IMR-90 (cell line): ENCODE data around the gene SPTB. TPM values are rescaled to one million over a fixed set of nuclear protein-coding genes. Genes with fewer than 3 reads are reported as not detected.

Experiments used
- ATAC-seq: fragments of 200-7000 bp; cut with Tn5 transposase; 2 replicates; pipeline ENCODE4 v1.9.1; 2020; ENCODE audit warnings: low read depth, mild to moderate bottlenecking, moderate library complexity
- BruUV-seq: library from RNA; stranded (reverse); fragments of 400-500 nt; replicated peaks from 2 replicates; lab custom pipeline; 2021; lab: Mats Ljungman, UMichigan
- CTCF ChIA-PET: fragments of 300-600 bp; formaldehyde crosslinking; extraction: SDS; loops from one replicate; lab custom pipeline; 2021; ENCODE audit warnings: antibody characterized with exemption; lab: Yijun Ruan, JAX
- POLR2A ChIA-PET: fragments of 300-600 bp; sonication (Branson Sonifier 250); formaldehyde crosslinking; loops from one replicate; lab custom pipeline; 2022; ENCODE audit warnings: antibody characterized with exemption; ENCODE audit not compliant: unreplicated experiment; lab: Charles Lee
- DNase-seq: peaks from one replicate; pipeline ENCODE4 v3.0.0; 2013
- H2AFZ ChIP-seq: replicated peaks from 2 replicates; pipeline ENCODE3; 2013; ENCODE audit warnings: low read length, mild to moderate bottlenecking; ENCODE audit not compliant: poor library complexity
- H2AK5ac ChIP-seq: 2 replicates; pipeline ENCODE4 v1.6.1; 2013; ENCODE audit warnings: low read depth, low read length, inconsistent platforms
- H2AK9ac ChIP-seq: replicated peaks from 2 replicates; pipeline ENCODE3; 2013; ENCODE audit warnings: mild to moderate bottlenecking, low read depth, low read length, moderate library complexity; ENCODE audit not compliant: poor library complexity
- H2BK120ac ChIP-seq: 2 replicates; pipeline ENCODE4 v1.6.1; 2013; ENCODE audit warnings: low read depth, low read length, inconsistent platforms
- H2BK15ac ChIP-seq: 3 replicates; pipeline ENCODE4 v1.6.1; 2013; ENCODE audit warnings: low read depth, low read length, inconsistent platforms
- H2BK20ac ChIP-seq: 2 replicates; pipeline ENCODE4 v1.6.1; 2013; ENCODE audit warnings: low read depth, mild to moderate bottlenecking, inconsistent platforms, low read length, moderate library complexity
- H2BK5ac ChIP-seq: 2 replicates; pipeline ENCODE4 v1.6.1; 2013; ENCODE audit warnings: mild to moderate bottlenecking, low read depth, low read length, inconsistent platforms; ENCODE audit not compliant: poor library complexity, severe bottlenecking
- H3K14ac ChIP-seq: replicated peaks from 2 replicates; pipeline ENCODE4 v1.6.1; 2013; ENCODE audit warnings: low read depth, low read length, inconsistent platforms
- H3K18ac ChIP-seq: 2 replicates; pipeline ENCODE4 v1.6.1; 2013; ENCODE audit warnings: low read depth, low read length, control low read depth
- H3K23ac ChIP-seq: 2 replicates; pipeline ENCODE4 v1.6.1; 2013; ENCODE audit warnings: low read depth, low read length, inconsistent platforms
- H3K27ac ChIP-seq: 2 replicates; pipeline ENCODE4 v1.5.1; 2013; ENCODE audit warnings: mild to moderate bottlenecking, control low read depth, low read length; ENCODE audit not compliant: insufficient read depth
- H3K27me3 ChIP-seq: 2 replicates; pipeline ENCODE4 v1.6.1; 2013; ENCODE audit warnings: low read length; ENCODE audit not compliant: control insufficient read depth, insufficient read depth
- H3K36me3 ChIP-seq: 2 replicates; pipeline ENCODE4 v1.6.1; 2013; ENCODE audit warnings: low read length, mixed read lengths; ENCODE audit not compliant: control insufficient read depth, insufficient read depth
- H3K4ac ChIP-seq: 2 replicates; pipeline ENCODE4 v1.6.1; 2013; ENCODE audit warnings: low read depth, low read length, inconsistent platforms
- H3K4me1 ChIP-seq: 2 replicates; pipeline ENCODE4 v1.6.1; 2013; ENCODE audit warnings: low read length, mixed read lengths; ENCODE audit not compliant: control insufficient read depth, insufficient read depth
- H3K4me2 ChIP-seq: 2 replicates; pipeline ENCODE4 v1.6.1; 2013; ENCODE audit warnings: low read depth, mild to moderate bottlenecking, control low read depth, low read length, moderate library complexity
- H3K4me3 ChIP-seq: 2 replicates; pipeline ENCODE4 v1.5.1; 2013; ENCODE audit warnings: low read depth, mild to moderate bottlenecking, control low read depth, low read length, moderate library complexity; ENCODE audit not compliant: insufficient read depth
- H3K56ac ChIP-seq: 2 replicates; pipeline ENCODE4 v1.6.1; 2013; ENCODE audit warnings: low read length, inconsistent platforms; ENCODE audit not compliant: insufficient read depth; ENCODE audit errors: extremely low read depth
- H3K79me1 ChIP-seq, 2 experiments: 2 replicates each; pipeline ENCODE4 v1.6.1; 2013; ENCODE audit warnings: low read length in 2 of 2, inconsistent platforms in 1 of 2, low read depth in 1 of 2
- H3K9ac ChIP-seq: 2 replicates; pipeline ENCODE4 v1.6.1; 2013; ENCODE audit warnings: low read depth, low read length, control low read depth
- H3K9me1 ChIP-seq: 2 replicates; pipeline ENCODE4 v1.6.1; 2013; ENCODE audit warnings: low read length, inconsistent platforms; ENCODE audit not compliant: insufficient read depth
- H3K9me3 ChIP-seq: 2 replicates; pipeline ENCODE4 v1.6.1; 2013; ENCODE audit warnings: low read length; ENCODE audit not compliant: control insufficient read depth, insufficient read depth
- H4K20me1 ChIP-seq: 2 replicates; pipeline ENCODE4 v1.6.1; 2013; ENCODE audit warnings: low read length, inconsistent platforms; ENCODE audit not compliant: insufficient read depth
- H4K5ac ChIP-seq: 2 replicates; pipeline ENCODE4 v1.6.1; 2013; ENCODE audit warnings: mild to moderate bottlenecking, low read depth, low read length, control low read depth
- H4K8ac ChIP-seq, 2 experiments: 2 replicates each; pipeline ENCODE4 v1.6.1; 2013; ENCODE audit warnings: low read depth in 2 of 2, low read length in 2 of 2, control low read depth in 1 of 2, inconsistent platforms in 1 of 2
- H4K91ac ChIP-seq: 2 replicates; pipeline ENCODE4 v1.6.1; 2013; ENCODE audit warnings: low read depth, low read length, inconsistent platforms; ENCODE audit not compliant: insufficient read depth
- CTCF ChIP-seq: conservative IDR thresholded peaks from 2 replicates; pipeline ENCODE4 v1.5.1; 2012; ENCODE audit warnings: mild to moderate bottlenecking, low read depth, low read length, improper control_type of control experiment
- ELK1 ChIP-seq: fragments of 150-350 bp; IDR thresholded peaks from 2 replicates; pipeline ENCODE4 v1.6.1; 2016; ENCODE audit warnings: low read depth, mild to moderate bottlenecking, low read length, moderate library complexity, borderline replicate concordance
- NFE2L2 ChIP-seq: fragments of 150-350 bp; IDR thresholded peaks from 2 replicates; pipeline ENCODE4 v1.6.1; 2016; ENCODE audit warnings: low read depth, mild to moderate bottlenecking, low read length
- dilution Hi-C: fragments of 300-500 bp; cut with HindIII; formaldehyde crosslinking; loops from one replicate; pipeline ENCODE4 v1.14.3; 2018; ENCODE audit warnings: low sequenced_read_pairs; ENCODE audit not compliant: unreplicated experiment
- in situ Hi-C: fragments of 300-500 bp; cut with MboI; formaldehyde crosslinking; loops from 3 replicates; pipeline ENCODE4 v1.14.3; 2019; ENCODE audit warnings: low sequenced_read_pairs, inconsistent platforms, mixed read lengths
- intact Hi-C: fragments of 100-400 bp; cut with micrococcal nuclease; formaldehyde crosslinking; loops from 2 replicates; pipeline ENCODE4 v1.10.0; 2022
- polyA plus RNA-seq, 3 experiments: library from polyadenylated mRNA; depleted of rRNA; stranded (reverse); fragments of >200 nt; gene quantifications; 2 replicates each; pipeline ENCODE4 v1.2.3, GENCODE V29; 2012; ENCODE audit warnings: low replicate concordance in 1 of 3
- total RNA-seq: library from RNA; depleted of rRNA; stranded (reverse); fragments of >200 nt; gene quantifications from 2 replicates; pipeline ENCODE4 v1.2.3, GENCODE V29; 2012

The SPTB gene
- total and polyA plus RNA-seq, 2 of the 4 experiments (the other 2 are of a cell fraction), result under 0.01 to 0.07 TPM

DNA sequence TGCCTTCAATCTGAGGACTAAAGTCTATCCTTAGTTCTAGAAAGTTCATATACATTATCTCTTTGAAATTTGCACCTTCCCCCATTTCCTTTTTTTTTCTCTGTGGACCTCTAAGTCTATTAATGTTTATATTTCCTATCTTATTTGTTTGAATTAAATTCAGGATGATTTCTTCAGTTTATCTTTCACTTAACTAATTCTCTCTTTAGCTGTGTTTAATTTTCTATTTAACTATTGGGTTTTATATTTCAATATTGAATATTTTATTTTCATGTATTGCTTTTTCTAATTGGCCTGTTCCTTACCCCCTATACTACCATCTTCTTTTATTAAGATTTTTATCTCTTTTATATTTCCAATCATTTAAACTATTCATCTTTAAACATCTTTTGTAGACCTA, 166.0 kb downstream of the SPTB start:
- Histone ChIP-seq H2AK5ac (no peak overlapping the region), H3K4me3 (no peak overlapping the region), H3K79me1 (peaks cover 9 to 17% of the 10 kb centered on the region in 2 experiments), H3K4me1 (no peaks in the 10 kb centered on the region), H3K18ac (no peak overlapping the region), H3K9ac (no peak overlapping the region), H2BK20ac (no peak overlapping the region), H2AFZ (no peak overlapping the region), H2AK9ac (no peak overlapping the region), H4K8ac (no peak overlapping the region), H3K56ac (no peak overlapping the region), H4K91ac (no peak overlapping the region), H2BK5ac (no peak overlapping the region), H3K36me3 (no peaks in the 10 kb centered on the region), H2BK15ac (no peak overlapping the region), H3K27me3 (no peaks in the 10 kb centered on the region), H4K20me1 (peaks cover 5% of the 10 kb centered on the region), H4K5ac (no peak overlapping the region), H3K14ac (no peak overlapping the region), H3K9me3 (peaks cover 7% of the 10 kb centered on the region), H2BK120ac (no peak overlapping the region), H3K27ac (no peak overlapping the region), H3K4ac (no peak overlapping the region), H3K9me1 (peaks cover 4% of the 10 kb centered on the region; the same call in 1 of the 2 replicates), H3K23ac (no peak overlapping the region), H3K4me2 (no peak overlapping the region)
- in situ Hi-C loops, result no loop called here
- TF ChIP-seq CTCF (no peak), ELK1 (no peak), NFE2L2 (no peak)
- dilution Hi-C loops, result no loop called here
- POLR2A ChIA-PET, result no interaction called here
- ATAC-seq (no peak), DNase-seq (no peak)
- intact Hi-C loops, result no loop called here
- no TSS peak for BruUV-seq
- CTCF ChIA-PET, result no interaction called here
